ENCODE measurements around the gene CD48.

Gene CD48

DNA sequence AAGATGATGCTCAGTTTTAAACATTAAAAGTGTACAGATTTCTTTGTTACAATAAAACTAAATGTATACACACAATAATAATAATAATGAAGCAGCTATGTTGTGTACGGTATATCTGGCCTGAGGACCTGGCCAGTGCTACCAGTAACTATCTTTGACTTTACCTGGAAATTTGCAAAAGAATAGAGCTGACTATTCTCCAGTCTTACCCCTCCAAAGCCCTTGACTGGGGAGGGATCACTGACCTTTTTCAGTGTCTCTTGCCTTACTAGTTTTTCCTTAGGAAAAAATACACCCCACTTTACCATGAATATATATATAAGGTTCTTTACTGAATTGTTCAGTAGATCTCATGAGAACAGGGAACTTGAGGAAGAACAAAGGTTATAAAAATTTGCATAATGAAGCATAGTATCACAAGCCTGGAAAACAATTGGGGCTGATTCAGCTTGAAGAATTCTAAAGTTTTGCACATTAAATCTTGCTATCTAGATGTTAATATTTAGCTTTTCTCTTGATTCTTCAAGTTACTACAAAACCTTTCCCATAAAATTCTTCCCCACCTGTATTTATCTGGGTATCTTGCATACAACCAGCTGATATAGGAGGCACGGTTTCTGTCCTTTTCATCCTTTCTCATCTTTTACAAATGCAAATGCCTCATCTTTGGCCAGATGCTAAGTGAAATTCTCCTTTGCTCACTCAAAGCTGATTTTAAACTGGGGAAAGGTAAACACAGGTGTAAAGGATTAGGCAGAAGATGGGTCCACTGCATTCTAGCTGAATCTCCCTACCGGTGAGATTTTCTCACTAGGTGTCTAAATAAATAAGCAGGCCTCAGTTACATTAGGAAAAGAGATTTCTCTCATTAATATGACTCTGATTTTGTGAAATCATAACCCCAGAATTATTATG is 39.8 kb downstream of the CD48 start:
- H2AFZ ChIP-seq (ENCODE audit: low read depth, low read length, severe bottlenecking) = no peak overlapping the region
- H3K27ac ChIP-seq (ENCODE audit: low read depth, low read length) = peak overlapping the region; percentile 95
- H3K9ac ChIP-seq (ENCODE audit: low read length) = peak overlapping the region; percentile 47
- TF ChIP-seq CTCF (IDR thresholded peaks at IDR 0.05; ENCODE audit: insufficient read depth, low read length, poor library complexity, severe bottlenecking) (no peak), EZH2phosphoT487 (conservative IDR thresholded peaks at IDR 0.05; ENCODE audit: low read length) (no peak)
- H3K4me3 ChIP-seq (ENCODE audit: insufficient read depth, low read length, poor library complexity, severe bottlenecking) = no peak overlapping the region
- no peaks in the 10 kb centered on the region for H3K9me3 ChIP-seq (ENCODE audit: insufficient read depth, low read length)
- peak overlapping the region; percentile 63 for H3K4me2 ChIP-seq (ENCODE audit: low read depth, low read length, poor library complexity, severe bottlenecking)
- peaks cover 59% of the 10 kb centered on the region for H3F3A ChIP-seq (ENCODE audit: insufficient read depth)
- H3K36me3 ChIP-seq (ENCODE audit: low read length) = peaks cover 11% of the 10 kb centered on the region
- no peaks in the 10 kb centered on the region for H3K79me2 ChIP-seq (ENCODE audit: insufficient read depth, low read length)
- no peaks in the 10 kb centered on the region for H4K20me1 ChIP-seq (ENCODE audit: low read depth, low read length)
- no peaks in the 10 kb centered on the region for H3K27me3 ChIP-seq (ENCODE audit: low read length)
- H3K9me2 ChIP-seq (replicated peaks; ENCODE audit: insufficient read depth, low read length) = no peaks in the 10 kb centered on the region

- no peak overlapping the region for H3K9ac ChIP-seq (ENCODE audit: low read length)
- no peak overlapping the region for H3K27ac ChIP-seq (ENCODE audit: low read depth, low read length)
- no peaks in the 10 kb centered on the region for H3K79me2 ChIP-seq (ENCODE audit: insufficient read depth, low read length)
- no peak for TF ChIP-seq EZH2phosphoT487 (conservative IDR thresholded peaks at IDR 0.05; ENCODE audit: low read length)
- no peak for TF ChIP-seq CTCF (IDR thresholded peaks at IDR 0.05; ENCODE audit: insufficient read depth, low read length, poor library complexity, severe bottlenecking)
- no peaks in the 10 kb centered on the region for H3K27me3 ChIP-seq (ENCODE audit: low read length)
- peaks cover 11% of the 10 kb centered on the region for H3K36me3 ChIP-seq (ENCODE audit: low read length)
- peaks cover 52% of the 10 kb centered on the region for H3F3A ChIP-seq (ENCODE audit: insufficient read depth)
- no peak overlapping the region for H2AFZ ChIP-seq (ENCODE audit: low read depth, low read length, severe bottlenecking)
- H3K9me3 ChIP-seq (ENCODE audit: insufficient read depth, low read length) = no peaks in the 10 kb centered on the region
- no peaks in the 10 kb centered on the region for H4K20me1 ChIP-seq (ENCODE audit: low read depth, low read length)
- H3K4me2 ChIP-seq (ENCODE audit: low read depth, low read length, poor library complexity, severe bottlenecking) = no peak overlapping the region
- no peaks in the 10 kb centered on the region for H3K9me2 ChIP-seq (replicated peaks; ENCODE audit: insufficient read depth, low read length)
- H3K4me3 ChIP-seq (ENCODE audit: insufficient read depth, low read length, poor library complexity, severe bottlenecking) = no peak overlapping the region
Observed at GRCh38 chr1:160670701-160671100, 40.9 kb downstream of the CD48 start.

DNA sequence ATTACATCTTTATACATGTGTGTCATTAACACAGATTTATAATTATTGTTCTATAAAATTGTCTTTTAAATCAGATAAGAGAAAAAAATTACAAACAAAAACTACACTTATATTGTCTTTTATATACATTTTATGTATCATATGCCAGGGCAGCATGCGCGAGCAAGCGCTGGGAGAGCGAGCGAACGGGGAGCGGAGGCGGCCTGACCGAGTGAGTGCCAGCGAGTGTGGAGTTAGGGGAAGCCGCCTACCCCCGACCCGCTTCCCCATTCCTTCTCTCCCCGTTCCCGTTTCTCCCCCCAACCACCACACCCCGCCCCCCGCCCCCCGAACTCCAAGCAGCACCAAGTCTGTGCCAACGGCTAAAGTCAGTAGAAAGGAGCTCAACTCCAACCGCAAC is 41.8 kb downstream of the CD48 start:
- Histone ChIP-seq H3K27ac (ENCODE audit: low read depth, low read length) (no peak overlapping the region), H2AFZ (ENCODE audit: low read depth, low read length, severe bottlenecking) (no peak overlapping the region), H3K4me2 (ENCODE audit: low read depth, low read length, poor library complexity, severe bottlenecking) (no peak overlapping the region), H3K36me3 (ENCODE audit: low read length) (peaks cover 11% of the 10 kb centered on the region), H3K27me3 (ENCODE audit: low read length) (no peaks in the 10 kb centered on the region), H3F3A (ENCODE audit: insufficient read depth) (peaks cover 43% of the 10 kb centered on the region), H3K9me3 (ENCODE audit: insufficient read depth, low read length) (no peaks in the 10 kb centered on the region), H3K4me3 (ENCODE audit: insufficient read depth, low read length, poor library complexity, severe bottlenecking) (no peak overlapping the region), H3K9ac (ENCODE audit: low read length) (no peak overlapping the region), H3K79me2 (ENCODE audit: insufficient read depth, low read length) (no peaks in the 10 kb centered on the region), H3K9me2 (replicated peaks; ENCODE audit: insufficient read depth, low read length) (no peaks in the 10 kb centered on the region), H4K20me1 (ENCODE audit: low read depth, low read length) (no peaks in the 10 kb centered on the region)
- TF ChIP-seq CTCF (IDR thresholded peaks at IDR 0.05; ENCODE audit: insufficient read depth, low read length, poor library complexity, severe bottlenecking) = no peak
- TF ChIP-seq EZH2phosphoT487 (conservative IDR thresholded peaks at IDR 0.05; ENCODE audit: low read length) = no peak
